OCI-LY1 (cell line): ENCODE measurements around the gene SLC25A13.

Experiments used
- CTCF ChIP-seq: fragments of 200-600 bp; sonication (generic), shearing (Covaris generic); IDR thresholded peaks from 2 replicates; pipeline ENCODE4 v1.5.1; 2017; ENCODE audit warnings: mild to moderate bottlenecking, antibody characterized with exemption, low read length, moderate library complexity, mixed read lengths
- EZH2 ChIP-seq: fragments of 200-600 bp; sonication (generic), shearing (Covaris generic); IDR thresholded peaks from 2 replicates; pipeline ENCODE4 v1.8.0; 2017; ENCODE audit warnings: borderline replicate concordance, mixed run types, mild to moderate bottlenecking, antibody characterized with exemption, low read length, moderate library complexity, mixed read lengths

DNA sequence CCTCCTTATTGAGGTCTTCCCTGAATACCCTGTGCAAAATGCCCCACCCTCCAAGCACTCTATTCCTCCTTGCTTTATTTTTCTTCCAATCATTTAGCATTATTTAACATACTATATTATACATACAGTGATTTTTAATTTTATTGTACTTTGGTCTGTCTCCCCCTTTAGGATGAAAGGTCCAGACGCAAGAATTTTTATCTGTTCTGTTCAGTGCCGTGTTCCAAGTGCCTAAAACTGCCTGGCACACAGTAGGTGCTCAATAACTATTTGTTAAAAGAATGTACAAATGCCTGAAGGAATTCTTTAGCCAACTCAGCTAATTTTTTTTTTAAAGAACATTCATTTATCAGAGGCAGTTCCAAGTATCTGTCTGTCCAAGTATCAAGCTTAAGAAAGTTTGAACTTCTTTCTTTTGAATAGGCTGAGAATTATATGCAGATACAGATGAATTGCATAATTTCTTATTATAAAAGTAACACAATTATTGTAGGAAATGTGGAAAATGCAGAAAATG, 34.1 kb upstream of the SLC25A13 start:
- TF ChIP-seq CTCF (no peak), EZH2 (no peak)
